ENCODE measurements around the gene CASQ1.

The CASQ1 gene

GRCh38 chr1:160161965-160162705 lies 28.2 kb upstream of the CASQ1 start (continued):
- TF ChIP-seq PATZ1 (CRISPR knock-in tag; IDR thresholded peaks at IDR 0.05; ENCODE audit: borderline replicate concordance) (no peak), ESRRG (CRISPR knock-in tag; IDR thresholded peaks at IDR 0.05) (no peak), TSHZ2 (CRISPR knock-in tag; IDR thresholded peaks at IDR 0.05) (no peak)

- TF ChIP-seq CSRNP3 (CRISPR knock-in tag; IDR thresholded peaks at IDR 0.05): no peak
Measured at GRCh38 chr1:160162931-160163330, 27.4 kb upstream of the CASQ1 start.

GRCh38 chr1:160163615-160164014 lies 26.8 kb upstream of the CASQ1 start:
- ATAC-seq: no peak
- TF ChIP-seq ARNTL (CRISPR knock-in tag; IDR thresholded peaks at IDR 0.05; ENCODE audit: borderline replicate concordance, low read depth): no peak
- TF ChIP-seq CSDC2 (CRISPR knock-in tag; IDR thresholded peaks at IDR 0.05): no peak
- TF ChIP-seq BACH2 (CRISPR knock-in tag; IDR thresholded peaks at IDR 0.05; ENCODE audit: borderline replicate concordance): no peak
- no peak for TF ChIP-seq ZFP3 (CRISPR knock-in tag; IDR thresholded peaks at IDR 0.05)
- no peak for TF ChIP-seq RARB (CRISPR knock-in tag; IDR thresholded peaks at IDR 0.05)
- TF ChIP-seq POU6F1 (CRISPR knock-in tag; IDR thresholded peaks at IDR 0.05; ENCODE audit: borderline replicate concordance, low read depth): no peak
- no peak for TF ChIP-seq TCF4 (CRISPR knock-in tag; IDR thresholded peaks at IDR 0.05; ENCODE audit: borderline replicate concordance)
- TF ChIP-seq PPARA (CRISPR knock-in tag; IDR thresholded peaks at IDR 0.05; ENCODE audit: borderline replicate concordance): no peak
- TF ChIP-seq ZNF8 (CRISPR knock-in tag; IDR thresholded peaks at IDR 0.05): no peak
- no peak for TF ChIP-seq OSR1 (CRISPR knock-in tag; IDR thresholded peaks at IDR 0.05)
- no peak for TF ChIP-seq SNAI2 (CRISPR knock-in tag; IDR thresholded peaks at IDR 0.05)
- no peak for TF ChIP-seq ZNF565 (CRISPR knock-in tag; conservative IDR thresholded peaks at IDR 0.05; ENCODE audit: low read depth)
- no peak for TF ChIP-seq CREB5 (CRISPR knock-in tag; IDR thresholded peaks at IDR 0.05; ENCODE audit: low read depth)
- TF ChIP-seq ZFP30 (CRISPR knock-in tag; IDR thresholded peaks at IDR 0.05): no peak
- no peak for TF ChIP-seq ZC3H10 (CRISPR knock-in tag; IDR thresholded peaks at IDR 0.05)
- TF ChIP-seq ESRRG (CRISPR knock-in tag; IDR thresholded peaks at IDR 0.05): no peak
- TF ChIP-seq TOX (CRISPR knock-in tag; IDR thresholded peaks at IDR 0.05; ENCODE audit: borderline replicate concordance): no peak

More at GRCh38 chr1:160162931-160163330, 27.4 kb upstream of the CASQ1 start:
- ATAC-seq: no peak

Data from SK-N-SH treated with all-trans-retinoic acid at 6 μM for 48 hours (cell line).